ENCODE results near the gene HOMER2. TPM values are rescaled to one million over a fixed set of nuclear protein-coding genes. Genes with fewer than 3 reads are reported as not detected.

HOMER2 gene
- polyA plus RNA-seq, 1 experiment = 1.1 TPM

DNA sequence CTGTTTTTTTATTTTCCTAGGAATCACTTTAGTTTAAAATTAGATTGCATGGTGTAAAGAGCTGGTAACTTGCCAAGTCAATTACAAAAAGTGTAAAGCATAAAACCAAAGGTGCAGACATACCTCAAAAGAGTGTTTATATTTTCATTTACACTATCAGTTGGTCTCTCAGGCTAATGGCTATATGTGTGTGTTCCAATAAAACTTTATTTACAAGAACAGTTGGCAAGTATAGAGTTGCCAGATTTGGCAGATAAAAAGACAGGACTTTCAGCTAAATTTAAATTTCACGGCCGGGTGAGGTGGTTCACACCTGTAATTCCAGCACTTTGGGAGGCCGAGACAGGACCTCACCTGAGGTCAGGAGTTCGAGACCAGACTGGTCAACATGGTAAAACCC is 41.1 kb downstream of the HOMER2 start:
- H3K27me3 ChIP-seq (ENCODE audit: control insufficient read depth, insufficient read depth, low read length) = peaks cover 2% of the 10 kb centered on the region
- H3K27ac ChIP-seq (ENCODE audit: low read depth, low read length) = no peak overlapping the region
- POLR2A ChIA-PET = no interaction called here
- no peak for DNase-seq (ENCODE audit: low read depth, low spot score)
- H3K4me3 ChIP-seq (ENCODE audit: low read depth, low read length) = no peak overlapping the region
- TF ChIP-seq, protein P1, sequence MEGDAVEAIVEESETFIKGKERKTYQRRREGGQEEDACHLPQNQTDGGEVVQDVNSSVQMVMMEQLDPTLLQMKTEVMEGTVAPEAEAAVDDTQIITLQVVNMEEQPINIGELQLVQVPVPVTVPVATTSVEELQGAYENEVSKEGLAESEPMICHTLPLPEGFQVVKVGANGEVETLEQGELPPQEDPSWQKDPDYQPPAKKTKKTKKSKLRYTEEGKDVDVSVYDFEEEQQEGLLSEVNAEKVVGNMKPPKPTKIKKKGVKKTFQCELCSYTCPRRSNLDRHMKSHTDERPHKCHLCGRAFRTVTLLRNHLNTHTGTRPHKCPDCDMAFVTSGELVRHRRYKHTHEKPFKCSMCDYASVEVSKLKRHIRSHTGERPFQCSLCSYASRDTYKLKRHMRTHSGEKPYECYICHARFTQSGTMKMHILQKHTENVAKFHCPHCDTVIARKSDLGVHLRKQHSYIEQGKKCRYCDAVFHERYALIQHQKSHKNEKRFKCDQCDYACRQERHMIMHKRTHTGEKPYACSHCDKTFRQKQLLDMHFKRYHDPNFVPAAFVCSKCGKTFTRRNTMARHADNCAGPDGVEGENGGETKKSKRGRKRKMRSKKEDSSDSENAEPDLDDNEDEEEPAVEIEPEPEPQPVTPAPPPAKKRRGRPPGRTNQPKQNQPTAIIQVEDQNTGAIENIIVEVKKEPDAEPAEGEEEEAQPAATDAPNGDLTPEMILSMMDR (IDR thresholded peaks at IDR 0.05; ENCODE audit: low read depth, low read length) = no peak
- H3K9me3 ChIP-seq (ENCODE audit: control insufficient read depth, insufficient read depth, low read length) = no peaks in the 10 kb centered on the region; the same call in 1 of the 2 replicates
- CTCF ChIA-PET = no interaction called here

DNA sequence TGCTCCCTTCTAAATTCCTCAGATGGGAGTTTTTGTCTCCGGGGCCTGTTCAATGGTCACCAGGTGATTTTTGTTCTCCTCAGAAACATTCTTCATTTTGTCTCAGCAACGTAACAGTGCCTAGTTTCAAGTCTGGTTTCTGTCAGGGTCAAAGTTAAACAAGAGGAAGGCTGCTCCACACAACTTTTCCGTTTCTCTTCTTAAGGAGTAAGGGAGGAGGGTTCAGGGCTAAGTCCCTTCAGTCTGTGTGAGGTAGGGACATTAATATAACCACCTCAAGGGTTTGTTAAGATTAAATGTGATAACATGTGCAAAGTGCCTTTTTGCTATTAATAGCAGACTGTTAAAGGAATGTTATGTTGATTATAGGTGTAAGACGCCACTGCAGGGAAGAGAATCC is 41.8 kb downstream of the HOMER2 start:
- DNase-seq (ENCODE audit: low read depth, low spot score) = no peak
- no peak overlapping the region for H3K27ac ChIP-seq (ENCODE audit: low read depth, low read length)
- CTCF ChIA-PET = no interaction called here
- TF ChIP-seq, protein P1 (IDR thresholded peaks at IDR 0.05; ENCODE audit: low read depth, low read length) = no peak
- H3K9me3 ChIP-seq (ENCODE audit: control insufficient read depth, insufficient read depth, low read length) = no peaks in the 10 kb centered on the region; the same call in 1 of the 2 replicates
- H3K4me3 ChIP-seq (ENCODE audit: low read depth, low read length) = no peak overlapping the region
- POLR2A ChIA-PET = no interaction called here
- peaks cover 2% of the 10 kb centered on the region for H3K27me3 ChIP-seq (ENCODE audit: control insufficient read depth, insufficient read depth, low read length)

GRCh38 chr15:82909080-82909815 is 43.3 kb downstream of the HOMER2 start:
- no peak overlapping the region for H3K27ac ChIP-seq (ENCODE audit: low read depth, low read length)
- H3K27me3 ChIP-seq (ENCODE audit: control insufficient read depth, insufficient read depth, low read length) = peaks cover 2% of the 10 kb centered on the region
- POLR2A ChIA-PET = no interaction called here
- no peaks in the 10 kb centered on the region; the same call in 1 of the 2 replicates for H3K9me3 ChIP-seq (ENCODE audit: control insufficient read depth, insufficient read depth, low read length)
- TF ChIP-seq, protein P1 (IDR thresholded peaks at IDR 0.05; ENCODE audit: low read depth, low read length) = no peak
- H3K4me3 ChIP-seq (ENCODE audit: low read depth, low read length) = no peak overlapping the region
- CTCF ChIA-PET = no interaction called here
- DNase-seq (ENCODE audit: low read depth, low spot score) = no peak

DNA sequence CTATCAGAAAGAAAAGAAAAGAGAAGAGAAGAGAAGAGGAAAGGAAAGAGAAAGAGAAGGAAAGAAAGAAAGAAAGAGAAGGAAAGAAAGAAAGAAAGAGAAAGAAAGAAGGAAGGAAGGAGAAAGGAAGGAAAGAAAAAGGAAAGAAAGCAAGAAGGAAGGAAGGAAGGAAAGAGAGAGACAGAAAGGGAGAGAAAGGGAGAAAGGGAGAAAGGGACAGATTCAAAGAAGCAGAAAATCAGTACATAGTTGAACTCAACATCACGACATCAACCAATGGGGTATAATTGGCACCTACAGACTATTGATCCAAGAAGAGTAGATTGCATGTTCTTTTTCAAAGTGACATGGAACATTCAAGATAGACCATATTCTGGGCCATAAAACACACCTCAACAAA is 45.2 kb downstream of the HOMER2 start:
- Histone ChIP-seq H3K4me3 (ENCODE audit: low read depth, low read length) (no peak overlapping the region), H3K9me3 (ENCODE audit: control insufficient read depth, insufficient read depth, low read length) (no peaks in the 10 kb centered on the region; the same call in 1 of the 2 replicates), H3K27me3 (ENCODE audit: control insufficient read depth, insufficient read depth, low read length) (peaks cover 2% of the 10 kb centered on the region), H3K27ac (ENCODE audit: low read depth, low read length) (no peak overlapping the region)
- CTCF ChIA-PET = no interaction called here
- POLR2A ChIA-PET = no interaction called here
- TF ChIP-seq, protein P1 (IDR thresholded peaks at IDR 0.05; ENCODE audit: low read depth, low read length) = no peak
- DNase-seq (ENCODE audit: low read depth, low spot score) = no peak

GRCh38 chr15:82904574-82904973 is 47.9 kb downstream of the HOMER2 start:
- H3K27me3 ChIP-seq (ENCODE audit: control insufficient read depth, insufficient read depth, low read length) = peaks cover 11% of the 10 kb centered on the region
- no peak overlapping the region for H3K27ac ChIP-seq (ENCODE audit: low read depth, low read length)
- H3K9me3 ChIP-seq (ENCODE audit: control insufficient read depth, insufficient read depth, low read length) = no peaks in the 10 kb centered on the region; the same call in 1 of the 2 replicates
- no peak overlapping the region for H3K4me3 ChIP-seq (ENCODE audit: low read depth, low read length)
- DNase-seq (ENCODE audit: low read depth, low spot score) = no peak
- TF ChIP-seq, protein P1 (IDR thresholded peaks at IDR 0.05; ENCODE audit: low read depth, low read length) = no peak
- ChIA-PET POLR2A (no interaction called here), CTCF (no interaction called here)
